Measurements from ENCODE around the gene CTAGE1.

DNA sequence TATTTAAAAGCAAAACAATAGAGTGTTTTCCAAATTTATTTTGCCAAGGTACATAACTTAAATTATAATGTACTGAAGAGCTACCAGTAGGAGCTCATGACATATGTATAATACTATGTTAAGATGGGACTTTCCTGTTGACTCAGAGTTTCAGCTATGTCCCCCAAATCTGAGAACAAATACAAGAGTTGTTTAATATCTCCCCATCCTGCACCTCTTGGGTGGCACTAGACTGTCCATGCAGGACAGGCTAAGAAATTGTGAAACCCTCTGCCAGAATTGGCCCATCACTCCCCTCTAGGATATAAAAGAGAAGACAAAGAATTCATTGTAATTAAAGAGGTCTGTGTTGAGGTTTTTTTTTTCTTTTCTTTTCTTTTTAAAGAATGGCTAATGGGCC is 21.7 kb upstream of the CTAGE1 start:
- TF ChIP-seq, protein P1, sequence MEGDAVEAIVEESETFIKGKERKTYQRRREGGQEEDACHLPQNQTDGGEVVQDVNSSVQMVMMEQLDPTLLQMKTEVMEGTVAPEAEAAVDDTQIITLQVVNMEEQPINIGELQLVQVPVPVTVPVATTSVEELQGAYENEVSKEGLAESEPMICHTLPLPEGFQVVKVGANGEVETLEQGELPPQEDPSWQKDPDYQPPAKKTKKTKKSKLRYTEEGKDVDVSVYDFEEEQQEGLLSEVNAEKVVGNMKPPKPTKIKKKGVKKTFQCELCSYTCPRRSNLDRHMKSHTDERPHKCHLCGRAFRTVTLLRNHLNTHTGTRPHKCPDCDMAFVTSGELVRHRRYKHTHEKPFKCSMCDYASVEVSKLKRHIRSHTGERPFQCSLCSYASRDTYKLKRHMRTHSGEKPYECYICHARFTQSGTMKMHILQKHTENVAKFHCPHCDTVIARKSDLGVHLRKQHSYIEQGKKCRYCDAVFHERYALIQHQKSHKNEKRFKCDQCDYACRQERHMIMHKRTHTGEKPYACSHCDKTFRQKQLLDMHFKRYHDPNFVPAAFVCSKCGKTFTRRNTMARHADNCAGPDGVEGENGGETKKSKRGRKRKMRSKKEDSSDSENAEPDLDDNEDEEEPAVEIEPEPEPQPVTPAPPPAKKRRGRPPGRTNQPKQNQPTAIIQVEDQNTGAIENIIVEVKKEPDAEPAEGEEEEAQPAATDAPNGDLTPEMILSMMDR (IDR thresholded peaks at IDR 0.05): no peak
- no peak for TF ChIP-seq EZH2 (IDR thresholded peaks at IDR 0.05; ENCODE audit: borderline replicate concordance, insufficient read depth, low read depth, low read length, poor library complexity, severe bottlenecking)
